GM12874 (cell line): ENCODE measurements around the gene ZNF800.

Experiments
- CTCF ChIP-seq: IDR thresholded peaks from 2 replicates; pipeline ENCODE4 v1.5.1; 2011; ENCODE audit warnings: low read depth, mild to moderate bottlenecking, control low read depth, low read length, moderate library complexity; ENCODE audit not compliant: insufficient read depth

ZNF800 gene

DNA sequence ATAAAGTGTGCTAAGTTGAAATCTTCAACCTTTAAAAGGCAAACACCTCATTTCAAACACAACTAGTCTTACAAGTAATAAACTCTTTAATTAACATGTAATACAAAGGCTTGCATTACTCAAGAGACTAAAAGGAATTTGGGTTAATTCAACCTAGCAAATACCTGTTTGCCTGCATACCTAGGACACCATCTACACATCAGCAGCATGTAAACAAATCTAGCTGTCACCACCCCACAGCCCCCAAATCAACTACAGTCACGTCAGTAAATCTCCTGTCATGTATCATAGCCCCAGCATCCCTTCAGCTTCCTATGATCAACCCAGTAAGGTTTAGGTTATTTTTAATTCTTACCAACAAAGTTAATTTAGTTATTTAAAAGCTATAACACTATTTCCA is 33.5 kb downstream of the ZNF800 start:
- TF ChIP-seq CTCF = no peak

DNA sequence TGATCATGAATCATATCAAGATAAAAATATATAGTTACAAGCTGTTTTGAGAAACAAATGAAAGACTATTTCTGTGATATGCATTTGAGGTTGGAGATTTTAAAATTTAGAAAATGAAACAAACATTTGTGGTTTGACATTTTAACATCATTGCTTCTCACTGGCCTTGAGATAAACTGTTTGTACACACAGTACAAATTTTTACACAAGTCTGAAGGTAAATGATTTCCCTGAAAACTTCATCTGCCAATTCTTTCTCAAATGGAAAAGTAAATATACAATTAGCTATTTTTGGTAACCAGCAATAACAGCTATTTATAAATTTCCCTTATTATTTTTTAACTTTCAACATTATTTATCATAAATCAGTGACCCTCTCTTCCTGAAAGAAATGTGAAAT is 38.6 kb downstream of the ZNF800 start:
- TF ChIP-seq CTCF = no peak

- no peak for TF ChIP-seq CTCF
Observed at GRCh38 chr7:127350586-127350985, 41.9 kb downstream of the ZNF800 start.

DNA sequence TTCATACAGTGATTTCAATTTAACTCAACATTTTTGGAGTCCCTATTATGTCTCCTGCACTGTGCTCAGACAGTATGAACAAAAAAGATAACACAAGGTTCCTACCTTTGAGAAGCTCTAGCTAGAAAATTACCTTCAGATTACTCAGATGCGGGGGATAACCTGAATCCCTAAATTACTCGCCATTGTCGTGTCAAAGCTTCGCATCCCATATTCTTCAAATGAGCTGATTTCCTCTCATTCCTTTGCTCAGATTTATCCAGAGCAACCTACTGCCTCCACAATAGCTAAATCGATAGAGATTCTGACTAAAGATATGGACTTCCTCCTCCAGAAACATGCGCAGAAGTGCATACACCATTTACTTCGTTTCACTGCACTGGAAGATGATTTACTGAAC is 42.6 kb downstream of the ZNF800 start:
- no peak for TF ChIP-seq CTCF

DNA sequence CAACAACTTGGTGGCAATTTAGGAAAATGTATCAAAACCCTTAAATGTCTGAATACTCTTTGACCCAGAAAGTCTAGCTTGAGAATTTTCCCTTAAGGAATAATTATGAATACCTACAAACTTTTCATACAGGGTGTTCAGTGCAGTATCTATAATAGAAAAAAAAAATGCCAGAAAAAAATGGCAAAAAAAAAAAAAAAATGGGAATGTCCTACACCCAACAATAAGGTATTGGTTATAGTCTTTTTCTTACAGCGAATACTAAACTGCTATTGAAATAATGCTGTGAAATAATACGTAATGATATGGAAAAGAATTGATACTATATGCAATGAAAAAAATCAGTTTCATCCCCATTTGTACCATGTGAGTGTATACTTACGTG is 44.3 kb downstream of the ZNF800 start:
- no peak for TF ChIP-seq CTCF

- TF ChIP-seq CTCF = peak; percentile 77
Observed at GRCh38 chr7:127347567-127348246, 44.8 kb downstream of the ZNF800 start.

DNA sequence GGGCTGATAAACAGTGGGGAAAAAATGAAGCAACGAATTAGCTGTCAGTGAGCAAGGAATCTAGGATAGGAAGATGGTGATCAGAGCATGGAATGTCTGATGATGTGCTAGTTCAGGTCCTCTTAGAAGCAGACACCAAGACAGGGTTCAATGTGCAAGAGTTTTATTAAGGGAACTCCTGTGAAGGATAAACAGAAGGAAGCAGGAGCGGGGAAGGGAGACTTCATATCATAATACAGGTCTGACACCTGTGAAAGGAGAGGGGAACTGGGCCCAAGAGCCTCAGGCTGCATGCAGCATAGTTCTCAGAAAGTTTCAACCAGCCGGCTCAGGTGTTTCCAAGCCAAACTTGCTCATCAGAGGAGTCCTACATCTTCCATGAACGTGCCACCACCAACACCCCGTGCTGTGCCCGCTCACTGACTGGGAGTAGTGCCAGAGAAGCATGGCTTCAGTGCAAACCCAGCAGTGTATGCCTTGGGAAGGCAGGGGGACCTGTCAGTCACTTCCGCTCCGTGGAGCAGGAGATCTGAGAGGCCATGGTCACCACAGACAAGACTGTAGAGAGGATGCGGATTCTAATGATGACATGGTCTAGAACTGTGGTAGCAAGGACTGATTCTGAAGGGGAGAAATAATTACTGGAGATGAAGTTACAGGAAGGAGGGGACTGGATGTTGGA is 45.8 kb downstream of the ZNF800 start:
- no peak for TF ChIP-seq CTCF
